Duodenal mucosa (tissue), 2 donors: Measurements from ENCODE around the gene UGT1A3.

Source experiments
- H3K27ac ChIP-seq: one replicate; pipeline ENCODE4 v1.7.0; 2013; ENCODE audit warnings: low read depth, low read length
- H3K27me3 ChIP-seq, 2 donors: one replicate each; pipeline ENCODE4 v1.7.0; 2013; ENCODE audit warnings: low read length in 2 of 2, control low read depth in 1 of 2; ENCODE audit not compliant: insufficient read depth in 2 of 2, control insufficient read depth in 1 of 2
- H3K36me3 ChIP-seq, 2 donors: one replicate each; pipeline ENCODE4 v1.7.0; 2013; ENCODE audit warnings: low read length in 2 of 2, control low read depth in 1 of 2; ENCODE audit not compliant: insufficient read depth in 2 of 2, control insufficient read depth in 1 of 2
- H3K4me1 ChIP-seq, 2 donors: one replicate each; pipeline ENCODE4 v1.7.0; 2013; ENCODE audit warnings: low read length in 2 of 2, control low read depth in 1 of 2; ENCODE audit not compliant: insufficient read depth in 2 of 2, control insufficient read depth in 1 of 2
- H3K4me3 ChIP-seq, 2 donors: one replicate each; pipeline ENCODE4 v1.7.0; 2013; ENCODE audit warnings: low read length in 2 of 2, low read depth in 1 of 2
- H3K9ac ChIP-seq, 2 donors: one replicate each; pipeline ENCODE4 v1.7.0; 2013; ENCODE audit warnings: low read length in 2 of 2, low read depth in 1 of 2
- H3K9me3 ChIP-seq, 2 donors: one replicate each; pipeline ENCODE4 v1.7.0; 2013; ENCODE audit warnings: low read length in 2 of 2, control low read depth in 1 of 2; ENCODE audit not compliant: control insufficient read depth in 1 of 2

UGT1A3 gene

DNA sequence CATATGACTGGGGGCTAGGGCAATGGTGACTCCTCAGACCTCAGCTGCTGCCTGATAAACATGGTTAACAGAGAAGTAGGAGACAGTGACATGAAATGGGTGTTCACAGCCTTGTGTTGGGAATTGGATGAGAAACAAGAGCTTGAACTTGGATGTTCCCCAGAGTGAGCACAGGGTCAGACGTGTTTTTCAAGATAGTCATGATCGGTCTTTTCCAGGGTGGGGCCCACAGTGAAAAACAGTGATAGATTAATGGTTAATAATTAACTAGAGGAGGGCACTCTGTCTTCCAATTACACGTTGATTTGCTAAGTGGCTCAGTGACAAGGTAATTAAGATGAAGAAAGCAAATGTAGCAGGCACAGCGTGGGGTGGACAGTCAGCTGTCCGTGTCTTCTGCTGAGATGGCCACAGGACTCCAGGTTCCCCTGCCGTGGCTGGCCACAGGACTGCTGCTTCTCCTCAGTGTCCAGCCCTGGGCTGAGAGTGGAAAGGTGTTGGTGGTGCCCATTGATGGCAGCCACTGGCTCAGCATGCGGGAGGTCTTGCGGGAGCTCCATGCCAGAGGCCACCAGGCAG is at the start of gene UGT1A3:
Gene UGT1A3, plus strand, starts transcription at position 320 of the 579 bp plus-strand sequence. Its CDS starts 85 bp downstream, at position 405.
- no peaks in the 10 kb centered on the region for H3K36me3 ChIP-seq
- no peaks in the 10 kb centered on the region for H3K9me3 ChIP-seq
- no peak within 1 kb of the TSS for H3K27ac ChIP-seq
- no peak within 1 kb of the TSS for H3K4me3 ChIP-seq
- H3K4me1 ChIP-seq = no peaks in the 10 kb centered on the region
- no peak within 1 kb of the TSS for H3K9ac ChIP-seq
- H3K27me3 ChIP-seq = no peaks in the 10 kb centered on the region

DNA sequence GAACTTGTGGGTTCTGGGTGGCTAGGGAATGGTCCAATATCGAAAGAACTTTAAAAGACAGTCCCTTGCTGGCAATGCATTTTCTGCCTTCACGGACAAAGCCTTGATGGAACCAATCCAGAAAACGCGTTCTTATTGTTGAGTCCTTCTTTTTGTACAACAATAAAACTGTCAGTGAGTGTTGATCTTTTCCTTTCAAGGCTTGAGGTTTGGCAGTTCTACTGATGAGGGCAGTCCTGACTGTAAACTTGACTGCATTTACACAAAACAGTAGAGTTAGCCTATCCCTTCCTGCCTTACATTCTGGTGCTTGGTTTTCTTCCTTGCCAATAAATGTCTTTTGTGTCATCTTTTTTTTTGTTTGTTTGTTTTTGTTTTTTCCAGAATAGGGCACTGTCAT is 49.6 kb upstream of the UGT1A3 start:
- no peaks in the 10 kb centered on the region for H3K27me3 ChIP-seq

GRCh38 chr2:233680361-233681045 is 48.3 kb upstream of the UGT1A3 start:
- H3K9ac ChIP-seq = no peak overlapping the region
- H3K36me3 ChIP-seq = no peaks in the 10 kb centered on the region
- H3K4me3 ChIP-seq = no peak overlapping the region
- no peak overlapping the region for H3K27ac ChIP-seq
- H3K4me1 ChIP-seq = no peaks in the 10 kb centered on the region
- H3K9me3 ChIP-seq = no peaks in the 10 kb centered on the region
- no peaks in the 10 kb centered on the region for H3K27me3 ChIP-seq

More for the DNA sequence above, 49.6 kb upstream of the UGT1A3 start:
- Histone ChIP-seq H3K9ac (no peak overlapping the region), H3K27ac (no peak overlapping the region), H3K4me3 (no peak overlapping the region), H3K9me3 (no peaks in the 10 kb centered on the region), H3K36me3 (no peaks in the 10 kb centered on the region), H3K4me1 (no peaks in the 10 kb centered on the region)

DNA sequence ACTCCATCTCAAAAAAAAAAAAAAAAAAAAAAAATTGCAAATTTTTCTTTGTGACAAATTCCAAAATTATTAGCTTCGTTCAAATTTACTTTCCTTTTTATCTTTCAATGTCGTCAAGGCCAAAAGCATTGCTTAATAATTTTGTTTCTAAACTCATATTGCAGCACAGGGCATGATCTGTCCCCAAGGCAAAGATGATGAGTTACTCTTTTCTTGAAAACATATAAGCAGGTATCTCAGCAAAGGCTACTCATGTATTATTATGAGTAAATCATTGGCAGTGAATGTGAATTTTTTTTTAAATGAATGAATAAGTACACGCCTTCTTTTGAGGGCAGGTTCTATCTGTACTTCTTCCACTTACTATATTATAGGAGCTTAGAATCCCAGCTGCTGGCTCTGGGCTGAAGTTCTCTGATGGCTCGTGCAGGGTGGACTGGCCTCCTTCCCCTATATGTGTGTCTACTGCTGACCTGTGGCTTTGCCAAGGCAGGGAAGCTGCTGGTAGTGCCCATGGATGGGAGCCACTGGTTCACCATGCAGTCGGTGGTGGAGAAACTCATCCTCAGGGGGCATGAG is 47.2 kb upstream of the UGT1A3 start, which contains the start of gene UGT1A7:
Gene UGT1A7, plus strand, starts transcription at position 381 of the 579 bp plus-strand sequence. Its CDS starts 37 bp downstream, at position 418.
- Histone ChIP-seq H3K4me3 (no peak within 1 kb of the TSS), H3K27me3 (no peaks in the 10 kb centered on the region), H3K27ac (no peak within 1 kb of the TSS), H3K36me3 (no peaks in the 10 kb centered on the region), H3K9ac (no peak within 1 kb of the TSS), H3K4me1 (no peaks in the 10 kb centered on the region), H3K9me3 (no peaks in the 10 kb centered on the region)

DNA sequence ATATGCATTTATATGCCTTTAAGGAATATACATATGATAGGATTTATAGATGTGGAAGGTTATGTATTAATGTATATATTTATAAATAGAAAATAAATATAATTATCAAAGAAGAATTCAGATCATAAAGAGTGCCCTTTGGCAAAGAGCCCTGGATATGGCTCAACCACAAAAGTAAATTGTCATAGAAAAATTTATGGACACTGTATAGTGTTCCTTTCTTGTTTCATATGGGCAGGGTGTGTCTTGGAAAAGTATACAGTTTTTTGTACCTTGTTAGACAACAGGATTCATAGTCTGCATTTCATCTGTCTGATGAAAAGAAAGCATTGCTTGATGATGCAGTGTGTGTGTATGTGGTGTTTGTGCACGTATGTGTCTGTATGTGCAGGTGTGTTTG is 44.2 kb upstream of the UGT1A3 start:
- no peak overlapping the region for H3K9ac ChIP-seq

GRCh38 chr2:233686928-233687327 is 41.9 kb upstream of the UGT1A3 start:
- Histone ChIP-seq H3K4me1 (peaks cover 23 to 24% of the 10 kb centered on the region in 2 donors), H3K27ac (no peak overlapping the region), H3K27me3 (no peaks in the 10 kb centered on the region)

More for the DNA sequence above, 44.2 kb upstream of the UGT1A3 start:
- Histone ChIP-seq H3K4me3 (no peak overlapping the region), H3K36me3 (no peaks in the 10 kb centered on the region), H3K27me3 (no peaks in the 10 kb centered on the region), H3K27ac (no peak overlapping the region), H3K9me3 (no peaks in the 10 kb centered on the region), H3K4me1 (peaks cover 8 to 10% of the 10 kb centered on the region in 2 donors)

GRCh38 chr2:233688341-233688740 is 40.5 kb upstream of the UGT1A3 start:
- Histone ChIP-seq H3K9me3 (no peaks in the 10 kb centered on the region), H3K27ac (no peak overlapping the region), H3K4me3 (no peak overlapping the region), H3K9ac (no peak overlapping the region), H3K27me3 (no peaks in the 10 kb centered on the region), H3K4me1 (peaks cover 29 to 35% of the 10 kb centered on the region in 2 donors), H3K36me3 (no peaks in the 10 kb centered on the region)

More at GRCh38 chr2:233686928-233687327, 41.9 kb upstream of the UGT1A3 start:
- H3K9me3 ChIP-seq = no peaks in the 10 kb centered on the region
- no peak overlapping the region for H3K9ac ChIP-seq
- H3K4me3 ChIP-seq = no peak overlapping the region
- no peaks in the 10 kb centered on the region for H3K36me3 ChIP-seq

- Histone ChIP-seq H3K27me3 (no peaks in the 10 kb centered on the region), H3K36me3 (no peaks in the 10 kb centered on the region), H3K9ac (no peak overlapping the region), H3K27ac (no peak overlapping the region), H3K4me1 (peaks cover 36 to 40% of the 10 kb centered on the region in 2 donors), H3K9me3 (no peaks in the 10 kb centered on the region), H3K4me3 (no peak overlapping the region)
Observed at GRCh38 chr2:233689031-233689430, 39.8 kb upstream of the UGT1A3 start.

GRCh38 chr2:233689501-233689900 is 39.3 kb upstream of the UGT1A3 start:
- no peaks in the 10 kb centered on the region for H3K9me3 ChIP-seq
- H3K36me3 ChIP-seq = no peaks in the 10 kb centered on the region
- no peak overlapping the region for H3K27ac ChIP-seq
- peaks cover 37 to 41% of the 10 kb centered on the region in 2 donors for H3K4me1 ChIP-seq
- no peak overlapping the region for H3K9ac ChIP-seq
- H3K4me3 ChIP-seq = no peak overlapping the region
- H3K27me3 ChIP-seq = no peaks in the 10 kb centered on the region

DNA sequence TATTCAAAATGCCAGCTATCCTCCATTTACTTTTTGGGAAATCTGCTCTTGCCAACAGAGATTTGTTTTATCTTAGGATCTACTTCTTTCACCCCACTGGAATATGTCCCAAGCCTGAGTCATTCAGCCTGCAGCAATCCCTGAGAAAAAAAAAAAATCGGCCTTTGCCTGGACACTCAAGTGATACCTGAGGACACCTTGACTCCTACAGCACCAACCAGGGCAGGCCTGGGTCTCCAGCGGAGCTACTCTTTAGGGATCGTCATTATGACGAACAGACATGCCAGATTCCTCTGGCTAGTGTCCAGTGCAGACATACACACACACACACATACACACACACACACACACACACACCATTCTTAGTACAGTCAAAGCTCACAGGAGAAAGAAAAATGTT is 38.4 kb upstream of the UGT1A3 start:
- H3K27ac ChIP-seq = no peak overlapping the region
- no peak overlapping the region for H3K4me3 ChIP-seq
- peaks cover 37 to 41% of the 10 kb centered on the region in 2 donors for H3K4me1 ChIP-seq
- no peak overlapping the region for H3K9ac ChIP-seq
- no peaks in the 10 kb centered on the region for H3K36me3 ChIP-seq
- H3K27me3 ChIP-seq = no peaks in the 10 kb centered on the region
- no peaks in the 10 kb centered on the region for H3K9me3 ChIP-seq
